Measurements from ENCODE around the gene MPRIP. TPM values are rescaled to one million over a fixed set of nuclear protein-coding genes. Genes with fewer than 3 reads are reported as not detected.

Gene MPRIP
- total and polyA plus RNA-seq, 2 experiments from 2014 or later = 91.7 to 202 TPM

DNA sequence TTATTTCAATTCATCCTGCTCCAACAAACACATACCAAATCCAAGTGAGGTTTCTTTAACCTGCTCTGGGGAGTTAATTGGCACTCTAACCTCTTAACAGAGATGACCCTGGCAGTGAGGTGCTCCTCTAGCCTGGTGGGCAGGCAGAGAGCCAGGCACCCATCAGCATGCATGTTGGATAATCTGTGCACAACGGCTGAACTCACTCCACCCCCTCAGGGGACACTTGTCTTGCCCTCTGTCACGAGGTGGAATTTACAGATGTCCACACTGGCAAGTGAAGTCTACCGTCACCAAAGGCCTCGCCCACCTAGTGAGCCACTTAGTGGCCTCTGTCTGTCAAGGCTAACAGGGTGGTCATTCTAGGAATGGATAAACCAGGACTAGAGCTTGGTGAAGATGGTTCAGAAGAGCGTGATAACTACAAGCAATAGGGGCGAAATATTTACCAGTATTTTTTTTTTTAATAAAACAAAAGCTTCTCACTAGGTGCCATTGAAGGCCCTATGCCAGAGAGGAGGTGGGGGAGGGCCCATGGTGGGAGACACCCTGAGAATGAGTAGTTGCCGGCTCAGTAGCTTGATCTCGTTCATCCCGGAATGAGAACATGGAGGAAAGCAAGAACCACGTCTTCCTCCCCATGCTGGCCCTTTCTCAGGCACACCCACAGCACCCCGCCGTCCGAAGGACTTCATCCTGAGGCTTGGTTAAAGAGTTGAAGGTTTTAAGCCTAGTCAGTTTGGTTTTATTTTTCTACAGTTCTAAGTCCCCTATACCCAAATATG lies 138.7 kb downstream of the MPRIP start:
- Histone ChIP-seq H3K27me3 (no peaks in the 10 kb centered on the region), H3K4me1 (ENCODE audit: insufficient read depth) (no peaks in the 10 kb centered on the region), H3K4me2 (no peak overlapping the region), H3K79me2 (no peaks in the 10 kb centered on the region), H3K9me2 (replicated peaks; ENCODE audit: insufficient read depth) (no peaks in the 10 kb centered on the region), H3K4me3 (no peak overlapping the region), H2AFZ (no peak overlapping the region), H3K9me3 (ENCODE audit: low read depth) (no peaks in the 10 kb centered on the region), H3K27ac (no peak overlapping the region), H4K20me1 (ENCODE audit: insufficient read depth, poor library complexity, severe bottlenecking) (no peaks in the 10 kb centered on the region), H3K36me3 (replicated peaks; ENCODE audit: insufficient read depth, low read depth) (no peaks in the 10 kb centered on the region)
- DNase-seq (ENCODE audit: low spot score) = no peak
- WGBS (ENCODE audit: low lambda C conversion rate, missing lambda C conversion rate) = 91% methylated on average over 13 of the region's 13 CpGs
- TF ChIP-seq, protein P1, sequence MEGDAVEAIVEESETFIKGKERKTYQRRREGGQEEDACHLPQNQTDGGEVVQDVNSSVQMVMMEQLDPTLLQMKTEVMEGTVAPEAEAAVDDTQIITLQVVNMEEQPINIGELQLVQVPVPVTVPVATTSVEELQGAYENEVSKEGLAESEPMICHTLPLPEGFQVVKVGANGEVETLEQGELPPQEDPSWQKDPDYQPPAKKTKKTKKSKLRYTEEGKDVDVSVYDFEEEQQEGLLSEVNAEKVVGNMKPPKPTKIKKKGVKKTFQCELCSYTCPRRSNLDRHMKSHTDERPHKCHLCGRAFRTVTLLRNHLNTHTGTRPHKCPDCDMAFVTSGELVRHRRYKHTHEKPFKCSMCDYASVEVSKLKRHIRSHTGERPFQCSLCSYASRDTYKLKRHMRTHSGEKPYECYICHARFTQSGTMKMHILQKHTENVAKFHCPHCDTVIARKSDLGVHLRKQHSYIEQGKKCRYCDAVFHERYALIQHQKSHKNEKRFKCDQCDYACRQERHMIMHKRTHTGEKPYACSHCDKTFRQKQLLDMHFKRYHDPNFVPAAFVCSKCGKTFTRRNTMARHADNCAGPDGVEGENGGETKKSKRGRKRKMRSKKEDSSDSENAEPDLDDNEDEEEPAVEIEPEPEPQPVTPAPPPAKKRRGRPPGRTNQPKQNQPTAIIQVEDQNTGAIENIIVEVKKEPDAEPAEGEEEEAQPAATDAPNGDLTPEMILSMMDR (IDR thresholded peaks at IDR 0.05; ENCODE audit: poor library complexity) = no peak
- TF ChIP-seq EZH2phosphoT487 (IDR thresholded peaks at IDR 0.05; ENCODE audit: low read depth, severe bottlenecking, unreplicated experiment) (no peak), EZH2 (IDR thresholded peaks at IDR 0.05; ENCODE audit: borderline replicate concordance) (no peak)

DNA sequence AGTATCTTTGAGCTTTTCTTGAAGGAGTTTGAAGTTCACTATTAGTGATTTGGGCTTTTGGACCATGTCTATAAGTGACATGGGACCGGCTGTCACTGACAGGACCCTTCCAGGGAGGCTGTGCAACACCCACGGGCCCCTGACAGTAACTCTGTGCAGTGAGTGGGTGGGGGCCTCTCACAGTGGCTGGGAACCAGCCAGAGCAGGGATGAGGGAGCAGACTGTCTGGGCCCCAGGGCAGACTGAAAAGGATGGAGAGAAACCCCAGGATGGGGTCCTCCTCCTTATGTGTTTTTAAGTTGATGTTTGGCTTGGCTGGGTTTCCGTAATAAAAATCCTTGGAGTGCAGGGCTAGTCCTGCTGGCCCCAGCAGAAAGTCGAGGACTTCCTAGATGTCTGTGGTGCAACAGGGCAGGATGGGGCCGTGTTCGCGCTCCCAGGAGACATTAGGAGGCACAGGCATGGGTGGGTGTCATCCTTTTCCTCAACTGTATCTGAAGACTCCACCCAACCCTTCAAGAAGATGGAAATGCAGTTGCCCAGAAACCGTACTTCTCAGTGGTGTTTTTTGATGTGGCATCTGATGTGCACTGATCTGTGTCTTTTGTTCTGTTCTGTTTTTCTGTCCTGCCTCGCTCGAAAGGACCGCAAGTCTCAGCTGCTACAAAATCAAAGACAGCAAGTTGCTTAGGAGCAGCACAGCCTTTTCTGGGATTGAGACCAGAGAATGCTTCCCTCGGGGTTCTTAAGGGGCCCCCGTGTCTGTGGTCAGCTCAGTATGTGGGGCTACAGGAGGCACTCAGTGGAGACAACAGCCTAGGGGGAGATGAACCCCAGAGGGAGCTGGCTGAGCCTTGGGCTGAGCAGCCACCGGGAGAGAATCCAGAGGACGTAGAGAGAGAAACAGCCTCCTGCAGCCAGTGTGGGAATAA lies 139.7 kb downstream of the MPRIP start:
- Histone ChIP-seq H3K4me1 (ENCODE audit: insufficient read depth) (no peaks in the 10 kb centered on the region), H3K4me2 (no peak overlapping the region), H3K36me3 (replicated peaks; ENCODE audit: insufficient read depth, low read depth) (no peaks in the 10 kb centered on the region), H2AFZ (no peak overlapping the region), H4K20me1 (ENCODE audit: insufficient read depth, poor library complexity, severe bottlenecking) (no peaks in the 10 kb centered on the region), H3K4me3 (no peak overlapping the region), H3K27me3 (no peaks in the 10 kb centered on the region), H3K27ac (no peak overlapping the region), H3K79me2 (no peaks in the 10 kb centered on the region), H3K9me3 (ENCODE audit: low read depth) (no peaks in the 10 kb centered on the region), H3K9me2 (replicated peaks; ENCODE audit: insufficient read depth) (no peaks in the 10 kb centered on the region)
- TF ChIP-seq EZH2 (IDR thresholded peaks at IDR 0.05; ENCODE audit: borderline replicate concordance) (no peak), EZH2phosphoT487 (IDR thresholded peaks at IDR 0.05; ENCODE audit: low read depth, severe bottlenecking, unreplicated experiment) (no peak)
- TF ChIP-seq, protein P1 (IDR thresholded peaks at IDR 0.05; ENCODE audit: poor library complexity) = no peak
- no peak for DNase-seq (ENCODE audit: low spot score)
- WGBS (ENCODE audit: low lambda C conversion rate, missing lambda C conversion rate) = 87% methylated on average over 15 of the region's 15 CpGs

DNA sequence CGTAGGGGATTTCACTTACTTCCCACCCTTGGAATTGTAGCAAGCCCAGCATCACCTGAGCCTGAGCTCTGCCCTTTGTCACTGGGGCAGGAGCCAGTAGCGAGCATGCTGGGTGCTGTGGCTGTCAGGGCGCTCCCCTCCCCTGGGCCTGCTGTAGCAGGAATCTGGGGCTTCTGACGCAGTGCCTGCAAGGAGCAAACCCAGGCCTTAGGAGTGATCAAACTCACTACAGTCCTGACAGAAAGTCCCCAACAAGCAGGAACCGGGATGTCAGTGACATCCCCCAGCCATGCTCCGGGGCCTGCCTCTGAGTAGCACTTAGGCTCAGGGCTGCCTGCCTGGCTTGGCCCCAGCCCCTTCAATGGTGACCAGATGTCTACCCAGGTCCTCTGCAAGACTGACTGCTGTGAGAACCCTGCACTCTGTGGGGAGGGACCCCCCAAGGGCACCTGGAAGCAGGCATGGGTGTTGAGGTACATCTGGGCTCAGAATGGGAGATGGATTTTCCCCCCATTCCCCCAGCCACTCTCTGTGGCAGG lies 140.4 kb downstream of the MPRIP start:
- TF ChIP-seq EZH2 (IDR thresholded peaks at IDR 0.05; ENCODE audit: borderline replicate concordance) (no peak), EZH2phosphoT487 (IDR thresholded peaks at IDR 0.05; ENCODE audit: low read depth, severe bottlenecking, unreplicated experiment) (no peak)
- TF ChIP-seq, protein P1 (IDR thresholded peaks at IDR 0.05; ENCODE audit: poor library complexity) = no peak
- Histone ChIP-seq H3K27me3 (no peaks in the 10 kb centered on the region), H3K4me3 (no peak overlapping the region), H3K4me1 (ENCODE audit: insufficient read depth) (no peaks in the 10 kb centered on the region), H3K36me3 (replicated peaks; ENCODE audit: insufficient read depth, low read depth) (no peaks in the 10 kb centered on the region), H3K9me2 (replicated peaks; ENCODE audit: insufficient read depth) (no peaks in the 10 kb centered on the region), H4K20me1 (ENCODE audit: insufficient read depth, poor library complexity, severe bottlenecking) (no peaks in the 10 kb centered on the region), H3K79me2 (no peaks in the 10 kb centered on the region), H3K4me2 (no peak overlapping the region), H2AFZ (no peak overlapping the region), H3K9me3 (ENCODE audit: low read depth) (no peaks in the 10 kb centered on the region), H3K27ac (no peak overlapping the region)
- no peak for DNase-seq (ENCODE audit: low spot score)
- WGBS (ENCODE audit: low lambda C conversion rate, missing lambda C conversion rate) = 94% methylated on average over 6 of the region's 6 CpGs
